Activated CD8-positive, alpha-beta memory T cell treated with anti-CD3 and anti-CD28 coated beads, Interleukin-2, amount 50 U/mL, for 4 hours (primary cell): ENCODE data around the gene HEPACAM.
"Not testable (repeated sequence)": the region's sequence is repeated elsewhere in the genome, so short reads cannot be mapped to it uniquely, and the experiment has no call there.

ENCODE experiments used
- DNase-seq: peaks from one replicate; pipeline ENCODE4 v3.0.0-alpha.2; 2020

The HEPACAM gene, protein sequence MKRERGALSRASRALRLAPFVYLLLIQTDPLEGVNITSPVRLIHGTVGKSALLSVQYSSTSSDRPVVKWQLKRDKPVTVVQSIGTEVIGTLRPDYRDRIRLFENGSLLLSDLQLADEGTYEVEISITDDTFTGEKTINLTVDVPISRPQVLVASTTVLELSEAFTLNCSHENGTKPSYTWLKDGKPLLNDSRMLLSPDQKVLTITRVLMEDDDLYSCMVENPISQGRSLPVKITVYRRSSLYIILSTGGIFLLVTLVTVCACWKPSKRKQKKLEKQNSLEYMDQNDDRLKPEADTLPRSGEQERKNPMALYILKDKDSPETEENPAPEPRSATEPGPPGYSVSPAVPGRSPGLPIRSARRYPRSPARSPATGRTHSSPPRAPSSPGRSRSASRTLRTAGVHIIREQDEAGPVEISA

GRCh38 chr11:124935548-124936514, at the start of gene HEPACAM:
HEPACAM (minus strand) TSS chr11:124936047; CDS start chr11:124936006, 41 bp downstream.
- no peak for DNase-seq

DNA sequence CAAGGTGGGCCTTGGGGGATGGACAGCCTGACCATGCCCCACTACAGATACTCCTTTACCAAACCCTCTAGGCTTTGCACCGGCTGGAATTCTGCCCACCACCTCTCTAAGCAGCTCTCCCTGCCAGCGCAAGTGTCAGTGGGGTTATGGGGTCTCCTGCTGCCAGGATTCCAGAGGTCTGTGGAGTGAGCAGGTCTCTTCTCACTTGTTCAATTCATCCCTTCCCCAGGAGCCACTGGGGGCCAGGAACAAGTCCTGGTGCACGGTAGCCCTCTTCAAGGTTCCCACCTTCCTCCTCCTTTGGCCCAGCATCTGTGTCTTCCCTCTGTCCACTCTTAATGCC, 48.6 kb upstream of the HEPACAM start:
- DNase-seq: no peak

GRCh38 chr11:124983674-124984511, 48.0 kb upstream of the HEPACAM start:
- DNase-seq: no peak

DNA sequence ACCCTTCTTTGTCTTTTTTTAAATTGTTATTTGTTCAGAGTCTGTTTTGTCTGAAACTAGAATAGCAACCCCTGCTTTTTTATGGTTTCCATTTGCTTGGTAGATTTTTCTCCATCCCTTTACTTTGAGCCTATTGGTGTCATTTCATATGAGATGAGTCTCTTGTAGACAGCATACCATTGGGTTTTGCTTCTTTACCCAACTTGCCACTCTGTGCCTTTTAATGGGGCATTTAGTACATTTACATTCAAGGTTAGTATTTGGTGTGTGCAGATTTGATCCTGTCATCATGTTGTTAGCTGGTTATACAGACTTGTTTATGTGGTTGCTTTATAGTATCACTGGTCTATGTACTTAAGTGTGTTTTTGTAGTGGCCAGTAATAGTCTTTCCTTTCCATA, 46.2 kb upstream of the HEPACAM start:
- no peak for DNase-seq

GRCh38 chr11:124978316-124978715, 42.5 kb upstream of the HEPACAM start:
- DNase-seq: no peak

DNA sequence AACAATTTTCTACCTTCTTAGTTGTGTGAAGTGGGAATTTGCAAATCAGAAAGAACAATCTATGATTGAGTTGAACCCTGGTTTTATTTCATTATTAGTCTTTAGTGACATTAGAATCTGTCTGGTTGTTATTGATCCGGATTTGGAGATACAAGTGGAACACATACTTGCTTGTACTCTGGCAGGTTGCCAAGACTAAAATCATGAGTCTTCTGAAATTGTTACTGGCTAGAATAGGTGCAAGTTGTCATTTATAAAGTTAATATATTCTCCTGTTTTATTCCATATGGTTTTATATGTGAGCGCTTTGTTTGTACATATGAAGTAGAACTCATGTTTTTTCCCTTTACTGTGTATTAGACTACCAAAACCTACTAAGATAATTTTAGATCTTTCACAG, 41.2 kb upstream of the HEPACAM start:
- no peak for DNase-seq

DNA sequence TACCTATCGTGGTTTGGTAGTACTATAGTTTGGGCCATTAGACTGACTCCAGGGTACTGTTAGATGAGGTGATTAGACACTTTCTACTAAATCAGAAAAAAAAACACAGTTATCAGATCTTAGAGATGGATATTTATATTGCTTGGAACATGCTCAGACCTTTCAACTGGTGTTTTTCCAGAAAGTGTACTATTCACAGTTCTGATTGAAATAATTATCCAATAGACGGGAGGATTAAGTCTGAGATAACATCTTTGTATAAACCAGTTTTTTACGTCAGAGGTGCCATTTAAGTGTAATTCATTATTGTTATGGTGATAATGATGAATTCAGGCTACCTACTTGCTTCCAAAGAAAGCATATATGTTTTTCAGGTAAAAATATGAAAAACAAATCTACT, 40.7 kb upstream of the HEPACAM start:
- DNase-seq: no peak

GRCh38 chr11:124971810-124972209, 36.0 kb upstream of the HEPACAM start:
- no peak for DNase-seq

DNA sequence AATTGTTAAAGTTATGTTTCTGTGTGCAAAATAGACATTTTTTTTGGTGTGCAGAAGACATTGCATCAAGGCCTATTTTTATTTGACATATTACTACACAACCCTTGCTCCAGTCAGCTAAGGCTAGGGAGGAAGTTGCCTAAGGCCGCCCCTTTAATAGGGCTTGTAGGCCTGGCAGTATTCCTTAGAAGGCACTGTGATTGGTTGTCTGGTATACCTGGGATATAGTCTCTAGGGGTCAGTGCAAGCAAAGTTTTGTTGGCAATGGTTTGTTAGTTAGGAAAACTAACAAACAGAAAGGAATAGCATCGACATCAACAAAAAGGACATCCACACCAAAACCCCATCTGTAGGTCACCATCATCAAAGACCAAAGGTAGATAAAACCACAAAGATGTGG, 35.1 kb upstream of the HEPACAM start:
- no peak for DNase-seq

- not testable (repeated sequence) for DNase-seq
Observed at GRCh38 chr11:124968197-124968596, 32.4 kb upstream of the HEPACAM start.

- no peak for DNase-seq
Observed at GRCh38 chr11:124961972-124962609, 26.2 kb upstream of the HEPACAM start.

DNA sequence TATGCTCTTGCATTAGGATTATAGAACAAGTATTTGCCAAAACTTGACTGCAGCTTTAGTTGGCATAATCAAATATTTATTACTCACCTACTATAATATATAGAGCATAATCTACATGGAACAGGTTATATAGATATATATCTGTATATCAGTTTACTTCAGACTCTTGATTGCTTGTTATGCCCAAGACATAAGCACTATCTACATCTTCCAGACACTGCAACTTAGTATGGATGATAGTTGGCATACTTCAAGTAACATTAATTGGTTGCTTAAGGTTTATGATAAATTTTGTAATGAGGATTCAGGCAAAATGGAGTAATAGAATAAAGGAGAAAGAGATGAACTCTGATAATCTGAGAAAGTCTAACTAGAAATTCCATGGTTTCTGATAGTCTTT, 19.2 kb upstream of the HEPACAM start:
- no peak for DNase-seq

GRCh38 chr11:124954590-124954955, 18.7 kb upstream of the HEPACAM start:
- no peak for DNase-seq

GRCh38 chr11:124953753-124954589, 18.1 kb upstream of the HEPACAM start, which contains the start of gene CCDC15:
CCDC15 (plus strand) TSS chr11:124954202; CDS start chr11:124954733, 531 bp downstream.
- peak; percentile 94 for DNase-seq

GRCh38 chr11:124951341-124951740, 15.5 kb upstream of the HEPACAM start:
- no peak for DNase-seq

DNA sequence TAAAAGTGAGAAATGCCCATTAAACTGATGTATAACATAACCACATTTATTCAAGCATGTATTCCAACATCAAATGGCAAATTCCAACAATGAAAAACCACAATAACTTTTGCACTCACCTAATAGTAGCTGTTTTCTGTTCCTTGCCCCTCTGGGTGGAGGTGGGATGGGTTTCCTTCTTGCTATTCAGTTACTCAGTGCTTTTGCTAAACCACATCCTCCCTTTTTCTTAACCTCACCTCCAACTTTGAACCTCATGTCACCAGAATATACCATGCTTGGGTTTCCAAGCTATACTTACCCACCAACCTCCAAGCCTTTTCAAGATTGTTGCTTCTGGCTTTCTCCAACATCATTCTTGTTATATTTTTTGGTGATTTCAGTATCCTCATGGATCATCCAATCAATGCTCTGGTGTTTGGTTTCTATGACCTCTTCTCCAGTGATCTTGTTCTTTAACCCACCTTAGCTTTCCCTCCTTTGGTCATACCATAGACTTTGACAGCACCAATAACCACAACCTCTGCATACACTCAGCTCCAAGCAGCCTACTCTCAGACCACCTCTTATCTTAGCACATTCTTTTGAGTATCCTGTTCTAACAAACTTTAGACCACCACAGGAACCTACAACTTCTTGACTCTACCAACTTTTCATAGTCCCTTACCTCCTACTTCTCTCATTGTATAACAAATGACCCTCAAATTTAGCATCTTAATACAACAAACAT, 14.9 kb upstream of the HEPACAM start:
- no peak for DNase-seq

- DNase-seq: no peak
Observed at GRCh38 chr11:124946735-124947141, 10.9 kb upstream of the HEPACAM start.

DNA sequence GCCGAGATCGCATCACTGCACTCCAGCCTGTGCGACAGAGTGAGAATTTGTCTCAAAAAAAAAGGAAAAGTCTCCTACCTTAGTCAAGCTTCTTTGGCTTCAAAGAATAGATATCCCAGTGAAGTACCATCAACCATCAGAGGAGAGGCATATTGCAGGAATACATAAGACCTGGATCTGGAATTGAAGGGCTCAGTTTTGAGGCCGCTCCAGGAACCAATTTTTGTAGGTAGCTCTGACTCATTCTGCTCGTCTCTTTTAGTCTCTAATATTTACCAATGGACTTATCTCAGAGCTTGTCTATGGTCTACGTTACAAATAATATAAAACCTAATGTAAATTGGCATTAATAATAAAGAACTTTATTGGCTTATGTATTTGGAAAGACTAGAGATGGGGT, 10.0 kb upstream of the HEPACAM start:
- no peak for DNase-seq

DNA sequence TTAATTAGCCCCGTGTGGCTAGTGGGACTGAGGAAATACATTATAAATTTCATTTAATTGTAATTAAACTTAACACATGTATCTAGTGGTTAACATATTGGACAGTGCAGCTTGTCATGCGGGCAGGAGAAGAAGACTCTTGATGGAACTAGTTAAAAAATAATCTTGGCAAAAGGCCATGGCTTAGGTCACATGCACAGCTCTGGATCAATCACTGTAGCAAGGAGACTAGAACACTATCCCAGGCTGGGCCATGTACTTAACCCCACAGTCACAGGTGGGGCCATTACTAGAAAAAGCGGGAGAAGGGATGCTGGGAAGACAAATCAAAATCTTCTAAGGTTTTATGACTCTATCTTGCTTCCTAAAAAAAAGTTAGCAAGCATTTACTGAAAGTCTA, 8.7 kb upstream of the HEPACAM start:
- DNase-seq: no peak

GRCh38 chr11:124943741-124944140, 7.9 kb upstream of the HEPACAM start:
- DNase-seq: no peak

DNA sequence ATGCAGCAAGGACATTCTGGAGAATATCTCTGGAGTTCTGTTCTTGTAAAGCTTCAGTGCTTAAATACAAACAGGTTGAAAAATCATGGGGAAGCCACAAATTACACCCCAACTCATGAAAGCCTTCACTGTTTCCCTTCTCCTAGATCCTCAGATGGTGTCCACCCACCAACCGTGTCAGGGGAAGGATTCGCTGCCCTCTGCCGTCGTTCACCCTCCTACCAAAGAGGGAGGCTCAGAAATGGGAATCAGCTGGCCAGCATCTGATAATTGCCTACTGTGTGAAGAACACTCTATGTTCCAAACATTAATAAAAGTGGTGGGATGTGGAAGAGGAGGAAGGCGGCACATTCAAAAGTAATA, 7.4 kb upstream of the HEPACAM start:
- no peak for DNase-seq
